Keratinocyte (primary cell): ENCODE measurements around the gene AMD1. TPM values are rescaled to one million over a fixed set of nuclear protein-coding genes. Genes with fewer than 3 reads are reported as not detected.

ENCODE experiments used
- DNase-seq: peaks from one replicate; pipeline ENCODE4 v3.0.0-alpha.2; 2011; ENCODE audit warnings: low read depth, missing footprints, low spot score
- FAIRE-seq: peaks from 2 replicates; lab custom pipeline; 2011; peaks lifted over from hg19 to GRCh38; lab: Jason Lieb, UNC
- H2AFZ ChIP-seq: 2 replicates; pipeline ENCODE4 v1.6.0; 2012; ENCODE audit warnings: low read length, control low read depth, inconsistent platforms; ENCODE audit not compliant: control insufficient read depth
- H3K27ac ChIP-seq: 2 replicates; pipeline ENCODE4 v1.5.1; 2011; ENCODE audit warnings: low read length; ENCODE audit not compliant: control insufficient read depth, insufficient read depth
- H3K27me3 ChIP-seq: 3 replicates; pipeline ENCODE4 v1.6.0; 2011; ENCODE audit warnings: low read length; ENCODE audit not compliant: control insufficient read depth, insufficient read depth; ENCODE audit errors: extremely low read depth
- H3K36me3 ChIP-seq, 2 experiments: 2 replicates in 1 of 2; 3 replicates in 1 of 2; pipeline ENCODE4 v1.5.1; 2011; ENCODE audit warnings: low read length in 2 of 2, mild to moderate bottlenecking in 1 of 2; ENCODE audit not compliant: control insufficient read depth in 2 of 2, insufficient read depth in 2 of 2; ENCODE audit errors: extremely low read depth in 1 of 2
- H3K4me1 ChIP-seq: 3 replicates; pipeline ENCODE4 v1.5.1; 2011; ENCODE audit warnings: low read length; ENCODE audit not compliant: control insufficient read depth, insufficient read depth; ENCODE audit errors: extremely low read depth
- H3K4me2 ChIP-seq: 3 replicates; pipeline ENCODE4 v1.6.0; 2011; ENCODE audit warnings: low read depth, low read length; ENCODE audit not compliant: control insufficient read depth, insufficient read depth; ENCODE audit errors: extremely low read depth
- H3K4me3 ChIP-seq, 3 experiments: fragments of 200-600 bp in 1 of 3; sonication (generic) in 1 of 3; 2 replicates in 2 of 3; 3 replicates in 1 of 3; pipeline ENCODE4 v1.5.1; 2011 to 2016; ENCODE audit warnings: low read length in 3 of 3, mild to moderate bottlenecking in 3 of 3, control low read depth in 2 of 3, inconsistent platforms in 1 of 3, low read depth in 1 of 3, mixed read lengths in 1 of 3, mixed run types in 1 of 3, moderate library complexity in 1 of 3; ENCODE audit not compliant: control insufficient read depth in 2 of 3, insufficient read depth in 2 of 3; ENCODE audit errors: extremely low read depth in 1 of 3
- H3K79me2 ChIP-seq: 2 replicates; pipeline ENCODE4 v1.6.0; 2012; ENCODE audit warnings: low read length; ENCODE audit not compliant: control insufficient read depth, insufficient read depth
- H3K9ac ChIP-seq: 3 replicates; pipeline ENCODE4 v1.6.0; 2011; ENCODE audit warnings: low read length; ENCODE audit not compliant: control insufficient read depth, insufficient read depth; ENCODE audit errors: extremely low read depth
- H3K9me1 ChIP-seq: 3 replicates; pipeline ENCODE4 v1.6.0; 2011; ENCODE audit warnings: low read length; ENCODE audit not compliant: control insufficient read depth, insufficient read depth; ENCODE audit errors: extremely low read depth
- H3K9me3 ChIP-seq: 2 replicates; pipeline ENCODE4 v1.5.1; 2012; ENCODE audit warnings: low read depth, low read length; ENCODE audit not compliant: control insufficient read depth
- H4K20me1 ChIP-seq: 3 replicates; pipeline ENCODE4 v1.6.0; 2011; ENCODE audit warnings: low read length; ENCODE audit not compliant: control insufficient read depth, insufficient read depth; ENCODE audit errors: extremely low read depth
- CTCF ChIP-seq, 3 experiments: IDR thresholded peaks in 1 of 3; conservative IDR thresholded peaks in 1 of 3; optimal IDR thresholded peaks in 1 of 3; 2 replicates in 2 of 3; 3 replicates in 1 of 3; pipeline versions ENCODE3 to v1.5.1; 2011; ENCODE audit warnings: low read length in 3 of 3, mild to moderate bottlenecking in 3 of 3, moderate library complexity in 2 of 3, control low read depth in 1 of 3, inconsistent platforms in 1 of 3; ENCODE audit not compliant: insufficient read depth in 2 of 3; ENCODE audit errors: extremely low read depth in 1 of 3
- EZH2 ChIP-seq: IDR thresholded peaks from one replicate; pipeline ENCODE4 v1.6.1; 2012; ENCODE audit warnings: inconsistent platforms, mild to moderate bottlenecking, low read length, moderate library complexity
- dilution Hi-C: fragments of 300-500 bp; cut with MboI; formaldehyde crosslinking; loops from one replicate; pipeline ENCODE4 v1.7.0; 2020; ENCODE audit warnings: low sequenced_read_pairs; ENCODE audit not compliant: extremely low pct_ligation_motif_present
- polyA plus RNA-seq, 5 experiments: library from polyadenylated mRNA; depleted of rRNA in 3 of 5; stranded (reverse) in 3 of 5; stranded (forward) in 1 of 5; unstranded in 1 of 5; fragments of >200 nt; gene quantifications; 1 replicate in 1 of 5; 2 replicates in 3 of 5; 3 replicates in 1 of 5; pipeline versions ENCODE4 v1.2.1 to v1.2.3, GENCODE V29; 2011 to 2012; ENCODE audit warnings: missing spikeins in 2 of 5, low read depth in 1 of 5, low replicate concordance in 1 of 5

The AMD1 gene
- polyA plus RNA-seq, 1 donor (not counting 4 experiments of a cell fraction or from before 2014, with no cell fraction given), result 90.9 TPM

GRCh38 chr6:110859335-110859792 is 15.2 kb upstream of the AMD1 start:
- Histone ChIP-seq H3K27ac (no peak overlapping the region), H3K9me3 (no peaks in the 10 kb centered on the region), H3K36me3 (no peaks in the 10 kb centered on the region), H3K79me2 (no peaks in the 10 kb centered on the region), H3K9me1 (no peaks in the 10 kb centered on the region), H3K27me3 (no peaks in the 10 kb centered on the region), H3K4me3 (no peak overlapping the region), H2AFZ (no peak overlapping the region), H3K9ac (no peak overlapping the region), H4K20me1 (no peaks in the 10 kb centered on the region), H3K4me2 (no peak overlapping the region), H3K4me1 (no peaks in the 10 kb centered on the region)
- DNase-seq (no peak), FAIRE-seq (no peak)
- dilution Hi-C loops, result no loop called here
- no peak for TF ChIP-seq CTCF (optimal IDR thresholded peaks at IDR 0.05 in 1 of 3, IDR thresholded peaks at IDR 0.05 in 1 of 3, conservative IDR thresholded peaks at IDR 0.05 in 1 of 3; ENCODE audit: extremely low read depth in 1 of 3, insufficient read depth in 2 of 3, low read length in 3 of 3)
- no peak for TF ChIP-seq EZH2

- Histone ChIP-seq H2AFZ (no peak overlapping the region), H3K9ac (no peak overlapping the region), H3K4me1 (no peaks in the 10 kb centered on the region), H3K4me3 (no peak overlapping the region), H3K27ac (no peak overlapping the region), H3K27me3 (no peaks in the 10 kb centered on the region), H3K79me2 (no peaks in the 10 kb centered on the region), H3K4me2 (no peak overlapping the region), H3K9me1 (no peaks in the 10 kb centered on the region), H4K20me1 (no peaks in the 10 kb centered on the region), H3K9me3 (no peaks in the 10 kb centered on the region), H3K36me3 (no peaks in the 10 kb centered on the region)
- dilution Hi-C loops, result no loop called here
- no peak for DNase-seq
- TF ChIP-seq CTCF (optimal IDR thresholded peaks at IDR 0.05 in 1 of 3, IDR thresholded peaks at IDR 0.05 in 1 of 3, conservative IDR thresholded peaks at IDR 0.05 in 1 of 3; ENCODE audit: extremely low read depth in 1 of 3, insufficient read depth in 2 of 3, low read length in 3 of 3) (no peak), EZH2 (no peak)
- no peak for FAIRE-seq
Observed at GRCh38 chr6:110864824-110865223, 9.8 kb upstream of the AMD1 start.
